HepG2 (cell line): ENCODE results near the gene SUDS3. TPM values are rescaled to one million over a fixed set of nuclear protein-coding genes. Genes with fewer than 3 reads are reported as not detected.

Experiments used
- ATAC-seq: fragments of 200-7000 bp; cut with Tn5 transposase; 3 replicates; pipeline ENCODE4 v1.9.1; 2020; ENCODE audit warnings: mild to moderate bottlenecking, moderate library complexity
- BruUV-seq: library from RNA; stranded (reverse); fragments of 400-500 nt; replicated peaks from 2 replicates; lab custom pipeline; 2021; lab: Mats Ljungman, UMichigan
- CTCF ChIA-PET: fragments of 300-600 bp; formaldehyde crosslinking; extraction: SDS; loops from one replicate; lab custom pipeline; 2021; ENCODE audit warnings: low total read pairs, inconsistent platforms, low intra/inter-chr PET ratio; lab: Yijun Ruan, JAX
- POLR2A ChIA-PET: fragments of 350-600 bp; sonication (Branson Sonifier 250); formaldehyde crosslinking; loops from one replicate; lab custom pipeline; 2020; ENCODE audit warnings: antibody characterized with exemption, inconsistent platforms; lab: Yijun Ruan, JAX
- DNase-seq: peaks from one replicate; pipeline ENCODE4 v3.0.0-alpha.2; 2015; ENCODE audit warnings: low spot score
- FAIRE-seq: peaks from 3 replicates; lab custom pipeline; 2011; peaks lifted over from hg19 to GRCh38; lab: Jason Lieb, UNC
- H2AFZ ChIP-seq: one replicate; pipeline ENCODE4 v1.6.1; 2011; ENCODE audit warnings: low read length, inconsistent platforms
- H3K27ac ChIP-seq: fragments of 300-600 bp; 3 replicates; pipeline ENCODE4 v1.8.0; 2011; ENCODE audit warnings: mixed run types, mild to moderate bottlenecking, mixed read lengths, low read length, inconsistent platforms; ENCODE audit not compliant: insufficient read depth; ENCODE audit errors: extremely low read length
- H3K27me3 ChIP-seq, 2 experiments: fragments of 200-600 bp in 1 of 2; 2 replicates in 1 of 2; 3 replicates in 1 of 2; pipeline versions ENCODE4 v1.6.0 to v1.8.0; 2011; ENCODE audit warnings: low read length in 2 of 2, mild to moderate bottlenecking in 2 of 2, moderate library complexity in 2 of 2, inconsistent platforms in 1 of 2; ENCODE audit not compliant: insufficient read depth in 2 of 2, control insufficient read depth in 1 of 2
- H3K36me3 ChIP-seq, 2 experiments: fragments of 200-600 bp in 1 of 2; replicated peaks in 1 of 2; 2 replicates in 1 of 2; 3 replicates in 1 of 2; pipeline versions ENCODE4 v1.5.1 to v1.8.0; 2011; ENCODE audit warnings: low read length in 2 of 2, inconsistent platforms in 1 of 2; ENCODE audit not compliant: insufficient read depth in 2 of 2, control insufficient read depth in 1 of 2
- H3K4me1 ChIP-seq: 2 replicates; pipeline ENCODE4 v1.5.1; 2012; ENCODE audit warnings: low read length, inconsistent platforms; ENCODE audit not compliant: insufficient read depth
- H3K4me2 ChIP-seq: 2 replicates; pipeline ENCODE4 v1.6.0; 2011; ENCODE audit warnings: low read depth, low read length, inconsistent platforms
- H3K4me3 ChIP-seq, 3 experiments: fragments of 200-600 bp in 1 of 3; sonication (generic), shearing (Covaris generic) in 1 of 3; replicated peaks in 1 of 3; 2 replicates each; pipeline ENCODE4 v1.5.1; 2011 to 2016; ENCODE audit warnings: low read length in 3 of 3, inconsistent platforms in 2 of 3, low read depth in 2 of 3, mild to moderate bottlenecking in 2 of 3, control low read depth in 1 of 3, mixed read lengths in 1 of 3; ENCODE audit not compliant: insufficient read depth in 1 of 3
- H3K79me2 ChIP-seq: one replicate; pipeline ENCODE4 v1.6.1; 2011; ENCODE audit warnings: low read length, inconsistent platforms; ENCODE audit not compliant: insufficient read depth
- H3K9ac ChIP-seq: 2 replicates; pipeline ENCODE4 v1.6.0; 2011; ENCODE audit warnings: mild to moderate bottlenecking, low read depth, low read length, inconsistent platforms; ENCODE audit not compliant: insufficient read depth
- H3K9me3 ChIP-seq: 2 replicates; pipeline ENCODE4 v1.5.1; 2012; ENCODE audit warnings: mild to moderate bottlenecking, low read length
- H4K20me1 ChIP-seq: 2 replicates; pipeline ENCODE4 v1.6.0; 2011; ENCODE audit warnings: inconsistent platforms, mild to moderate bottlenecking, low read length, moderate library complexity; ENCODE audit not compliant: insufficient read depth
- CEBPB ChIP-seq: IDR thresholded peaks from 2 replicates; pipeline ENCODE4 v1.6.1; 2011; ENCODE audit warnings: low read depth, low read length, improper control_type of control experiment, borderline replicate concordance
- HNF1B ChIP-seq: sonication (generic); formaldehyde crosslinking; IDR thresholded peaks from 2 replicates; pipeline ENCODE4 v1.5.1; 2020; ENCODE audit warnings: mild to moderate bottlenecking, moderate library complexity, missing genetic modification reagents
- MIER3 ChIP-seq: IDR thresholded peaks from 2 replicates; pipeline ENCODE4 v1.6.1; 2016; ENCODE audit warnings: missing compliant biosample characterization, borderline replicate concordance
- NBN ChIP-seq: fragments of 450-650 bp; conservative IDR thresholded peaks from 2 replicates; pipeline ENCODE4 v1.6.1; 2017
- NFYB ChIP-seq: sonication (generic); formaldehyde crosslinking; IDR thresholded peaks from 2 replicates; pipeline ENCODE4 v1.4.0; 2020; ENCODE audit warnings: missing genetic modification reagents
- SMAD9 ChIP-seq: sonication (generic); formaldehyde crosslinking; IDR thresholded peaks from 2 replicates; pipeline ENCODE4 v1.5.1; 2020; ENCODE audit warnings: mild to moderate bottlenecking, missing genetic modification reagents
- ZNF276 ChIP-seq: sonication (generic); formaldehyde crosslinking; IDR thresholded peaks from 2 replicates; pipeline ENCODE4 v1.4.0; 2020; ENCODE audit warnings: mild to moderate bottlenecking, low read depth, missing genetic modification reagents
- ZNF484 ChIP-seq: sonication (generic); formaldehyde crosslinking; IDR thresholded peaks from 2 replicates; pipeline ENCODE4 v1.5.1; 2020; ENCODE audit warnings: mild to moderate bottlenecking, low read depth, missing genetic modification reagents, borderline replicate concordance
- ZNF510 ChIP-seq: sonication (generic); formaldehyde crosslinking; IDR thresholded peaks from 2 replicates; pipeline ENCODE4 v1.4.0; 2020; ENCODE audit warnings: low read depth, mild to moderate bottlenecking, missing genetic modification reagents
- WGBS: methylation state at CpG from one replicate; pipeline ENCODE4 v1.1.6; 2017; ENCODE audit warnings: low lambda C conversion rate; 5-methylcytosine and 5-hydroxymethylcytosine counted together
- in situ Hi-C: cut with HindIII; loops from 2 replicates; pipeline ENCODE4 v1.10.0; 2017; ENCODE audit warnings: low pct_unique_long_range_greater_than_20kb; ENCODE audit not compliant: extremely low pct_ligation_motif_present
- intact Hi-C: fragments of 100-400 bp; cut with micrococcal nuclease; formaldehyde crosslinking; loops from one replicate; pipeline ENCODE4 v1.10.0; 2022; ENCODE audit not compliant: unreplicated experiment
- polyA plus RNA-seq, 8 experiments: library from polyadenylated mRNA; depleted of rRNA in 3 of 8; stranded (reverse) in 7 of 8; unstranded in 1 of 8; fragments of >200 nt; fragmentation: Illumina TruSeq in 4 of 8; extraction: Trizol in 4 of 8; gene quantifications; 2 replicates each; pipeline versions ENCODE4 v1.2.1 to v1.2.3, GENCODE V29; 2011 to 2016; ENCODE audit warnings: low read depth in 4 of 8, missing spikeins in 1 of 8, mixed read lengths in 1 of 8; ENCODE audit not compliant: insufficient read depth in 1 of 8
- total RNA-seq, 5 experiments: library from RNA; depleted of rRNA; stranded (reverse); fragments of >200 nt; fragmentation: Illumina TruSeq; extraction: Trizol; gene quantifications; 2 replicates each; pipeline ENCODE4 v1.2.3, GENCODE V29; 2016; ENCODE audit warnings: low read depth in 1 of 5

SUDS3 gene
- total and polyA plus RNA-seq, 2 of the 13 experiments (the other 11 are each of a cell fraction or from before 2014, with no cell fraction given): 20.2 to 33.1 TPM

GRCh38 chr12:118330421-118331018 is 45.8 kb upstream of the SUDS3 start (continued):
- TF ChIP-seq ZNF484 (CRISPR knock-in tag): no peak
- no peak for TF ChIP-seq ZNF510
- TF ChIP-seq MIER3 (CRISPR knock-in tag): no peak
- no peak for TF ChIP-seq NFYB (CRISPR knock-in tag)
- no peak for TF ChIP-seq ZNF276
- no peak for TF ChIP-seq NBN
- no peak for TF ChIP-seq SMAD9 (CRISPR knock-in tag)

- Histone ChIP-seq H4K20me1 (no peaks in the 10 kb centered on the region), H2AFZ (no peak overlapping the region), H3K9ac (no peak overlapping the region), H3K4me2 (no peak overlapping the region), H3K27me3 (no peaks in the 10 kb centered on the region), H3K4me1 (peaks cover 5% of the 10 kb centered on the region; the same call in 1 of the 2 replicates), H3K36me3 (no peaks in the 10 kb centered on the region), H3K9me3 (no peaks in the 10 kb centered on the region), H3K79me2 (peaks cover 2% of the 10 kb centered on the region), H3K27ac (no peak overlapping the region), H3K4me3 (no peak overlapping the region)
- CTCF ChIA-PET: no interaction called here
- DNase-seq: no peak
- no TSS peak for BruUV-seq
- ATAC-seq: no peak
- intact Hi-C loops: no loop called here
- in situ Hi-C loops: no loop called here
- POLR2A ChIA-PET: no interaction called here
- no peak for FAIRE-seq
- WGBS: 97% methylated on average over 4 of the region's 4 CpGs
- TF ChIP-seq CEBPB (peak; percentile 70; the same call in 1 of the 2 replicates), HNF1B (CRISPR knock-in tag) (no peak)
These were observed 43.8 kb upstream of the SUDS3 start for GRCh38 chr12:118332511-118332910.
